Lower lobe of right lung (tissue), 2 donors: ENCODE data around the gene RAB10. TPM values are rescaled to one million over a fixed set of nuclear protein-coding genes. Genes with fewer than 3 reads are reported as not detected.
"Not testable (repeated sequence)": the region's sequence is repeated elsewhere in the genome, so short reads cannot be mapped to it uniquely, and the experiment has no call there.

Experiments
- ATAC-seq, 2 donors: fragments of 200-7000 bp; cut with Tn5 transposase; one replicate each; pipeline ENCODE4 v1.9.1; 2020 to 2022; ENCODE audit warnings: mild to moderate bottlenecking in 2 of 2, moderate library complexity in 2 of 2
- DNase-seq: peaks from one replicate; pipeline ENCODE4 v3.0.0-alpha.2; 2020
- H3K27ac ChIP-seq: fragments of 200-600 bp; one replicate; pipeline ENCODE4 v1.8.0; 2022
- H3K27me3 ChIP-seq: fragments of 200-600 bp; one replicate; pipeline ENCODE4 v1.8.0; 2022; ENCODE audit warnings: low read depth
- H3K36me3 ChIP-seq: fragments of 200-600 bp; one replicate; pipeline ENCODE4 v1.8.0; 2022; ENCODE audit warnings: mild to moderate bottlenecking
- H3K4me1 ChIP-seq: fragments of 200-600 bp; one replicate; pipeline ENCODE4 v1.8.0; 2022
- H3K4me3 ChIP-seq: fragments of 200-600 bp; one replicate; pipeline ENCODE4 v1.8.0; 2022; ENCODE audit warnings: mild to moderate bottlenecking
- H3K9me3 ChIP-seq: fragments of 200-600 bp; one replicate; pipeline ENCODE4 v1.8.0; 2022
- CTCF ChIP-seq: fragments of 200-600 bp; IDR thresholded peaks from one replicate; pipeline ENCODE4 v1.8.0; 2022; ENCODE audit warnings: antibody characterized with exemption, mild to moderate bottlenecking
- intact Hi-C: fragments of 100-400 bp; cut with DNase I; formaldehyde crosslinking; loops from one replicate; pipeline ENCODE4 v1.11.0; 2022
- total RNA-seq: library from RNA; stranded (reverse); fragmentation: NEBNext Ultra II Directional; extraction: Animal tissue kit (Norgen Biotek cat#: 25700); gene quantifications from one replicate; pipeline ENCODE4 v1.2.1, GENCODE V29; 2021
- donor health status: DM: no; HTN: yes; CAD: no; lungs with severe emphysema.

Gene RAB10
- total RNA-seq, 1 donor from 2014 or later: 113 TPM

- H3K27me3 ChIP-seq: no peaks in the 10 kb centered on the region
- no peak overlapping the region for H3K4me3 ChIP-seq
- H3K36me3 ChIP-seq: no peaks in the 10 kb centered on the region
- no peaks in the 10 kb centered on the region for H3K4me1 ChIP-seq
- ATAC-seq (no peak), DNase-seq (no peak)
- intact Hi-C loops: no loop called here
- H3K9me3 ChIP-seq: no peaks in the 10 kb centered on the region
- no peak for TF ChIP-seq CTCF
- no peak overlapping the region for H3K27ac ChIP-seq
Measured at GRCh38 chr2:26161926-26162325, 128.0 kb downstream of the RAB10 start.

DNA sequence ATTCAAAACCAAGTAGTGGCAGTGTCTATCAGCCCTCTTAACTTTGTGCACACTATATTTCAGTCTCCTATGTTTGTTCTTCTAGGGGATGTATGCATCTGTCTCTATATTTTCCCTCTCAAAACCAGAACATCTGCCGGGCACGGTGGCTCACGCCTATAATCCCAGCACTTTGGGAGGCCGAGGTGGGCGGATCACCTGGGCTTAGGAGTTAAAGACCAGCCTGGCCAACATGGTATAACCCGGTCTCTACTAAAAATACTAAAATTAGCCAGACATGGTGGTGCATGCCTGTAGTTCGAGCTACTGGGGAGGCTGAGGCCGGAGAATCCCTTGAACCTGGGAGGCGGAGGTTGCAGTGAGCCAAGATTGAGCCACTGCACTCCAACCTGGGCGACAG is 129.1 kb downstream of the RAB10 start:
- Histone ChIP-seq H3K9me3 (no peaks in the 10 kb centered on the region), H3K27me3 (no peaks in the 10 kb centered on the region)

DNA sequence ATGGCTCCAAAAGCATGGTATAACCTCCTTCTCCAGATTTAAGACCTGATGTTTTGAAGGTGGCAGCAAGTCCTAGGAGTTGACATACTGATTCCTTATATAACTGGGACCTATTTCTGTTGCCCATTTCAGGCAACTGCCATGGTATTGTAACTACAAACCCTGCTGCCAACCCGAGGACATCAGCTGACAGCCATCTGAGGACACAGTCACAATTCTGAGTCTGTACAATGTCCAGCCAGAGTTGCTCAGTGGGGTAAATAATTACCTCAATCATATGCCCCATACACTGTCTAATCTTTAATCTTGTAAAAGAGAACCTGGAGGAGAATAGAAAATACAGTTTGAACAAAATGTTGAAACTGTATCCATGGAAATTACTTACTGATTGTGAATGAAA is 130.3 kb downstream of the RAB10 start:
- no peaks in the 10 kb centered on the region for H3K27me3 ChIP-seq
- H3K4me1 ChIP-seq: no peaks in the 10 kb centered on the region
- no peak overlapping the region for H3K4me3 ChIP-seq
- no peak overlapping the region for H3K27ac ChIP-seq
- H3K9me3 ChIP-seq: no peaks in the 10 kb centered on the region
- TF ChIP-seq CTCF: no peak
- DNase-seq: peak; percentile 4
- H3K36me3 ChIP-seq: no peaks in the 10 kb centered on the region
- ATAC-seq: no peak
- intact Hi-C loops: no loop called here

More for the DNA sequence above, 129.1 kb downstream of the RAB10 start:
- H3K4me1 ChIP-seq: no peaks in the 10 kb centered on the region
- no peak overlapping the region for H3K4me3 ChIP-seq
- no peaks in the 10 kb centered on the region for H3K36me3 ChIP-seq
- no peak overlapping the region for H3K27ac ChIP-seq
- no peak for TF ChIP-seq CTCF
- DNase-seq (no peak), ATAC-seq (no peak)
- intact Hi-C loops: no loop called here

- no peak for ATAC-seq
- H3K4me1 ChIP-seq: no peaks in the 10 kb centered on the region
- H3K9me3 ChIP-seq: no peaks in the 10 kb centered on the region
- H3K4me3 ChIP-seq: no peak overlapping the region
- no peaks in the 10 kb centered on the region for H3K36me3 ChIP-seq
- DNase-seq: peak; percentile 8
- no peak overlapping the region for H3K27ac ChIP-seq
- H3K27me3 ChIP-seq: no peaks in the 10 kb centered on the region
- no peak for TF ChIP-seq CTCF
- intact Hi-C loops: no loop called here
Measured at GRCh38 chr2:26164641-26165211, 130.8 kb downstream of the RAB10 start.

GRCh38 chr2:26165403-26165802 is 131.5 kb downstream of the RAB10 start:
- DNase-seq (peak; percentile 3), ATAC-seq (no peak)
- Histone ChIP-seq H3K9me3 (no peaks in the 10 kb centered on the region), H3K27me3 (no peaks in the 10 kb centered on the region), H3K36me3 (no peaks in the 10 kb centered on the region), H3K27ac (no peak overlapping the region), H3K4me3 (no peak overlapping the region), H3K4me1 (no peaks in the 10 kb centered on the region)
- TF ChIP-seq CTCF: no peak
- intact Hi-C loops: no loop called here

DNA sequence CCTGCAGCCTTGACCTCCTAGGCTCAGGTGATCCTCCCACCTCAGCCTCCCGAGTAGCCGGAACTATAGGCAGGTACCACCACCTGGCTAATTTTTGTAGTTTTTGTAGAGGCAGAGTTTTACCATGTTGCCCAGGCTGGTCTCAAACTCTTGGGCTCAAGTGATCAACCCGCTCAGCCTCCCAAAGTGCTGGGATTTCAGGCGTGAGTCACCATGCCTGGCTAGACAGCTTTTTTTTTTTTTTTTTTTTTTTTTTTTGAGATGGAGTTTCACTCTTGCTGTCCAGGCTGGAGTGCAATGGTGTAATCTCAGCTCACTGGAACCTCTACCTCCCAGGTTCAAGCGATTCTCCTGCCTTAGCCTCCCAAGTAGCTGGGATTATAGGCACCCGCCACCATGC is 132.7 kb downstream of the RAB10 start:
- intact Hi-C loops, H3K9me3 ChIP-seq, H3K27ac ChIP-seq, H3K4me1 ChIP-seq, H3K36me3 ChIP-seq, H3K27me3 ChIP-seq, H3K4me3 ChIP-seq, DNase-seq, ATAC-seq: not testable (repeated sequence)
